ENCODE measurements around the gene COG3. TPM values are rescaled to one million over a fixed set of nuclear protein-coding genes. Genes with fewer than 3 reads are reported as not detected.
A peak's percentile ranks its signal among the peaks of the same experiment; 100 is the strongest.

The COG3 gene
- total RNA-seq, 1 donor from 2014 or later, result 13.3 TPM

DNA sequence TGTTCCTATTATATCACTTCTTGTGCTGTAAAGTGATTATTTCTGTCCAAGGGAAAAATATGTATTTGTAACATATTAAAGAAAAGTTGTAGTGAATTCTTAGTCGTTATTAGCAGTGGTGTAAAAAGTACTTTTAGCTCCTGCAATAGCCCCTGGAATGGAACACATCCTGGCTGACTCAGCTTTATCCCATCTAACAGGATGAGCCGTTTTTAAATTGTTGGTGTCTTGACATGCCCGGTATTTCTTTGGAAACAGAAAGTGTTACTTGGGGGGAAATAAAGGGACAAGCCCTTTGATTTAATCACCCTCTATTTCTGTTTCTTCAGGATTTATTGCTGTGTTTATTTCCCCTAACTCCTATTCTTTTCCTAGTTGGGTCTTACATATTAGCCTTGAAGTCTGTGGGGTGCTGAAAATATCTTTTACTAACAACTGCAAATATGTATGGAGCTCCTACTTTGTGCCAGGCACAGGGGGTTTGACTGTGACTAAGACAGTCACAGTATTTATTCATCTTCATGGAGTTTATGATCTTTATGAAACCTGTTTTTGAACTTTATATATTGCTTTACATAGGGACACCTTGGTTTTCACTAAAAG, 17.9 kb downstream of the COG3 start:
- H3K4me3 ChIP-seq (ENCODE audit: low read depth, low read length), result no peak overlapping the region
- TF ChIP-seq, protein P1, sequence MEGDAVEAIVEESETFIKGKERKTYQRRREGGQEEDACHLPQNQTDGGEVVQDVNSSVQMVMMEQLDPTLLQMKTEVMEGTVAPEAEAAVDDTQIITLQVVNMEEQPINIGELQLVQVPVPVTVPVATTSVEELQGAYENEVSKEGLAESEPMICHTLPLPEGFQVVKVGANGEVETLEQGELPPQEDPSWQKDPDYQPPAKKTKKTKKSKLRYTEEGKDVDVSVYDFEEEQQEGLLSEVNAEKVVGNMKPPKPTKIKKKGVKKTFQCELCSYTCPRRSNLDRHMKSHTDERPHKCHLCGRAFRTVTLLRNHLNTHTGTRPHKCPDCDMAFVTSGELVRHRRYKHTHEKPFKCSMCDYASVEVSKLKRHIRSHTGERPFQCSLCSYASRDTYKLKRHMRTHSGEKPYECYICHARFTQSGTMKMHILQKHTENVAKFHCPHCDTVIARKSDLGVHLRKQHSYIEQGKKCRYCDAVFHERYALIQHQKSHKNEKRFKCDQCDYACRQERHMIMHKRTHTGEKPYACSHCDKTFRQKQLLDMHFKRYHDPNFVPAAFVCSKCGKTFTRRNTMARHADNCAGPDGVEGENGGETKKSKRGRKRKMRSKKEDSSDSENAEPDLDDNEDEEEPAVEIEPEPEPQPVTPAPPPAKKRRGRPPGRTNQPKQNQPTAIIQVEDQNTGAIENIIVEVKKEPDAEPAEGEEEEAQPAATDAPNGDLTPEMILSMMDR (conservative IDR thresholded peaks at IDR 0.05; ENCODE audit: low read depth, low read length), result no peak
- DNase-seq (ENCODE audit: low read depth), result no peak

DNA sequence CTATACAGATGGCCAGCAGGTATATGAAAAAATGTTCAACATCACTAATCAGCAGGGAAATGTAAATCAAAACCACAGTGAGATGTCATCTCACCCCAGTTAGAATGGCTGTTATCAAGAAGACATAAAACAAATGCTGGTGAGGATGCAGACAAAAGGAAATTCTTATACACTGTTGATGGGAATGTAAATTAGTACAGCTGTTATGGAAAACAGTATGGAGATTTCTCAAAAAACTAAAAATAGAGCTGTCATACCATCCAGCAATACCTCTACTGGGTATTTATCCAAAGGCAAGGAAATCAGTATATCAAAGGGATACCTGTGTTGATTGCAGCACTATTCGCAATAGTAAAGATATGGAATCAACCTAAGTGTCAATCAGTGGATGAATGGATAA, 22.9 kb downstream of the COG3 start:
- TF ChIP-seq, protein P1 (conservative IDR thresholded peaks at IDR 0.05; ENCODE audit: low read depth, low read length), result no peak
- no peak overlapping the region for H3K4me3 ChIP-seq (ENCODE audit: low read depth, low read length)
- no peak for DNase-seq (ENCODE audit: low read depth)

DNA sequence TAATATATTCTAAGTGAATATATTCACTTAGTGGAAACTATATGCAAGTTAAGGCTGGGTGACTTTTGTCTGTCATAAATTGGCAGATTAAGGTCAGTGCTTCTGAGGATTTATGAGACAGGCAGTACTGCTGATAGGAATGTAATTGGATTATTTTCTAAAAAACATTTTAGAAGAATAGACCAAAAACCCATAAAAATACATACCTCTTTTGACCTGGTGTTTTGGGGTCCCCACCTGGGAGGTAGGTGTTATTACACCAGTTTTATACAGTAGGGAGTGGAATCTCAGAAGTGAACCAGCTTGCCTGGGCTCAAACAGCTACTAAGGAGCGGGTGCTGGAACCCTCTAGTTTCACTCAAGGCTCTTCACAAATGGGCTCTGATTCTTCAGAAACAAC, 25.3 kb downstream of the COG3 start:
- no peak for DNase-seq (ENCODE audit: low read depth)
- TF ChIP-seq, protein P1 (conservative IDR thresholded peaks at IDR 0.05; ENCODE audit: low read depth, low read length), result peak; percentile 46
- no peak overlapping the region for H3K4me3 ChIP-seq (ENCODE audit: low read depth, low read length)

DNA sequence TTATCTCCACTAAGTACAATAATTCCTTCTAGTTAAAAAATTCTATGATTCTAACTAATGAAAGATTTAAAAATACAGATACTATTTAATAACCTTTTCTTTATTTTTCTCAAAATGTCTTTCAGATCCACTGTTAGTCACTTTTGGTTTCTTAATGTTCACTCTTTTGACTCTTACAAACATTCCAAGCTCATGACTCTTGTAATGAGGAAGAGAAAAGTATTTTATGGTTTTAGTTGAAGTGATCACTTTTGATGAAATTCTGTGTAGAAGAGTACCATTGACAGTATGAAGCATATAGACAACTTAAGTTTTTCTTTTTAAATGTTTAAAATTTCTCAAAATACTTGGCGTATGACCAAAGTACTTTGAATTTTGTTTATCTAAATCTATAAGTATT, 27.8 kb downstream of the COG3 start:
- no peak overlapping the region for H3K4me3 ChIP-seq (ENCODE audit: low read depth, low read length)
- TF ChIP-seq, protein P1 (conservative IDR thresholded peaks at IDR 0.05; ENCODE audit: low read depth, low read length), result no peak
- DNase-seq (ENCODE audit: low read depth), result no peak

DNA sequence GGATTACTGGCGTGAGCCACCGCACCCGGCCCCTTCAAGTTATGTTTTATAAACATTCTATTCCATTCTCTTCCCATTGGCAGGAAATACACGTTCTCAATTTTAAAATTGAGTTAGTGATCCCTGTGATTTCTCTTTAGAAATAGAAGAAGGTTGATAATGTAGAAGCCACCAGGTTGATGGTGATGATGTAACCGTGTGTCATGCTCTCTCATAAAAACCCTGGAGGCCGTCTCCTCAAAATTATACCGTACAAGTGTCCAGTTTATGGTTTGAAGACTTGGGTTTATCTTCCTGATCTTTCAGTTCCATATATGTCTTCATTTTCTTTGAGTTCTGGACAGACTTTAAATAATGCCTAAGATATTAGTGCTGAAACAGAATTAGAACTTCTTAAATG, 32.2 kb downstream of the COG3 start:
- DNase-seq (ENCODE audit: low read depth), result no peak
- TF ChIP-seq, protein P1 (conservative IDR thresholded peaks at IDR 0.05; ENCODE audit: low read depth, low read length), result no peak
- no peak overlapping the region for H3K4me3 ChIP-seq (ENCODE audit: low read depth, low read length)

DNA sequence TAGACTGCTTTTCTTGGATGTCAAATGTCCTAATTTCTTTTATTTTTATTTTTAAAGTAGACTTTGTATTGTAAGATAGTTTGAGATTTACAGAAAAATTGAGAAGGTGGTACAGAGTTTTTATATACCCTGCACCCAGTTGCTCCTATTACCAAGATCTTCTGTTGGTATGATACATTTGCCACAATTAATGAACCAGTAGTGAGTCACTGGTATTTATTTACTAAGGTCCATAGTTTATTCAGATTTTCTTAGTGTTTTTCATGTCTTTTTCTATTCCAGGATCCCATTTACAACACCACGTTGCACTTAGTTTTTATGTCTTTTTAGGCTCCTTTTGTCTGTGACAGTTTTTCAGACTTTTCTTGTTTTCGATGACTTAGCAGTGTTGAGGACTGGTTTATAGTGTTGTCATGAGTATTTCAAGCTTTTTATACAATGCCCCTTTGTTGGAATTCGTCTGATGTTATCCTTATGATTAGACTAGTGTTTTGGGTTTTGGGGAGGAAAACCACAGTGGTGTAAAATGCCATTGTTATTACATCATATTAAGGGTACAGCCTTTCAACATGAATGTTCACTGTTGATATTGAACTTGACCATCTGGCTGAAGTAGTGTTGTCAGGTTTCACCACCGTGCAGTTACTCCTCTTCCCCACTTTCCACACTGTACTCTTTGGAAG, 35.9 kb downstream of the COG3 start:
- TF ChIP-seq, protein P1 (conservative IDR thresholded peaks at IDR 0.05; ENCODE audit: low read depth, low read length), result no peak
- H3K4me3 ChIP-seq (ENCODE audit: low read depth, low read length), result no peak overlapping the region
- peak; percentile 39 for DNase-seq (ENCODE audit: low read depth)

DNA sequence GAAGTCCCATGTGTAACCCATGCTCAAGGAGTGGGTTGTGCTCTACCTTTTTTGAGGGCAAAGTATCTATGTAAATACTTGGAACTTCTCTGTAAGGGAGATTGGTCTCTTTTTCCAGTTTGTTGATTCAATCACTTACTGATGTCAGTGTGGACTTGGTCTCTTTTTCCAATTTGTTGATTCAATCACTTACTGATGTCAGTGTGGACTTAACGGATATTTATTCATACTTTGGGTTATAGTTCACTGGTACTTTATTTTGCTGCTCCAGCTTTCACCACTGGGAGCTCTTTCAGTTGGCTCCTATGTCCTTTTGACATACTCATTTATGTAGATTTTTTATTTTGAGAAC, 36.4 kb downstream of the COG3 start:
- TF ChIP-seq, protein P1 (conservative IDR thresholded peaks at IDR 0.05; ENCODE audit: low read depth, low read length), result no peak
- DNase-seq (ENCODE audit: low read depth), result no peak
- no peak overlapping the region for H3K4me3 ChIP-seq (ENCODE audit: low read depth, low read length)
